ENCODE measurements around the gene RBP7. TPM values are rescaled to one million over a fixed set of nuclear protein-coding genes. Genes with fewer than 3 reads are reported as not detected.
"Not testable (repeated sequence)": the region's sequence is repeated elsewhere in the genome, so short reads cannot be mapped to it uniquely, and the experiment has no call there.

RBP7 gene
- total RNA-seq, 6 donors from 2014 or later: 1.7 to 15.9 (median 4.3) TPM; not detected in 1

DNA sequence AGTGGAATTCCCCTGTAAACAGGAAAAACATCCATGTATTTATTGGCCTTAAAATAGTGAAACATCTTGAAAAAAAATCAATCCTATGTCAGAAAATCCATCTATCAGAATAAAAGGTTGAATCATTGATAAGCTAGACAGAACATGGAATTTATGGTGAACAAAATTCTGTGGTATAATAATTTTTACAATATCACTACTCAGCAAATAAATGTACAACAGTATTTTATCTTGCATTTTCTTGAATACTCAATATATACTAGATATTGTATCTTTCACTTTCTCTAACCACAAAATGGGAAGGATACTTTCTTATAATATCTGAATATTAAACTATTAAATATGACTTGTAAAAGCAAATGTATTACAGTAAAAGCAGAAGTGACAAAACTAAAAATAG, 30.0 kb downstream of the RBP7 start:
- no peak overlapping the region for H3K4me3 ChIP-seq
- no peaks in the 10 kb centered on the region for H3K27me3 ChIP-seq
- DNase-seq: no peak
- H3K27ac ChIP-seq: no peak overlapping the region
- no peak for TF ChIP-seq POLR2A (IDR thresholded peaks at IDR 0.05)
- TF ChIP-seq EP300 (IDR thresholded peaks at IDR 0.05): no peak
- TF ChIP-seq CTCF (IDR thresholded peaks at IDR 0.05): no peak
- no peak for TF ChIP-seq POLR2AphosphoS5 (IDR thresholded peaks at IDR 0.05)
- H3K36me3 ChIP-seq: no peaks in the 10 kb centered on the region
- no peak for ATAC-seq (ENCODE audit: low FRiP score in 2 of 2)
- H3K9me3 ChIP-seq: no peaks in the 10 kb centered on the region
- H3K4me1 ChIP-seq: peaks cover 0 to 3% (median 1%) of the 10 kb centered on the region in 4 donors

GRCh38 chr1:10028956-10029500, 32.0 kb downstream of the RBP7 start:
- WGBS, 2 donors: 67 to 72% methylated on average over 11 to 16 of the region's 24 CpGs
- Histone ChIP-seq H3K27ac (peak overlapping the region in 1 of 4 donors; percentile 79), H3K4me3 (peak overlapping the region in 1 of 4 donors; percentile 14), H3K4me1 (peaks cover 6 to 17% (median 8%) of the 10 kb centered on the region in 4 donors)
- not testable (repeated sequence) for H3K27me3 ChIP-seq; H3K9me3 ChIP-seq; ATAC-seq (ENCODE audit: low FRiP score in 2 of 2); H3K36me3 ChIP-seq
- DNase-seq: peak; percentile 46 to 66

DNA sequence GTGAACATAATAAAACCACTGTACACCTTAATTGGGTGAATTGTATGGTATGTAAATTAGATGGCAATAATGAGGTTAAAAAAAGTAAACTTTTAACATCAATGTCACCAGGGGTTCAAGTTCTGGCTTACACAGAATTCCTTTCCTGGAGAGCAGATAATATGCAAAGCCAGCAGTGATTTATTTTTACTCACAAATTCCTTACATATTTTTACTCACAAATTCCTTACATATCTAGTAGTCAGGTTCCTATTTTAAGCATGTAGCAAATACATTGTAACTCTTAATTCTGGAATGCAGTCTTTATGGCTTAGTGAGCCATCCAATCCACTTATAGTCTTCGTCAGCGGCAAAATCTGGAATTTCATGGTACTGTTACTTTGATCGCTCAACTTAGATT, 34.4 kb downstream of the RBP7 start:
- Histone ChIP-seq H3K4me1 (peaks cover 20 to 36% (median 22%) of the 10 kb centered on the region in 4 donors), H3K4me3 (no peak overlapping the region), H3K27ac (no peak overlapping the region), H3K9me3 (no peaks in the 10 kb centered on the region), H3K36me3 (peaks cover 0 to 4% (median under 1%) of the 10 kb centered on the region in 4 donors), H3K27me3 (no peaks in the 10 kb centered on the region)
- DNase-seq (no peak), ATAC-seq (ENCODE audit: low FRiP score in 2 of 2) (no peak)
- TF ChIP-seq POLR2AphosphoS5 (IDR thresholded peaks at IDR 0.05): no peak
- no peak for TF ChIP-seq EP300 (IDR thresholded peaks at IDR 0.05)
- TF ChIP-seq POLR2A (IDR thresholded peaks at IDR 0.05): no peak
- no peak for TF ChIP-seq CTCF (IDR thresholded peaks at IDR 0.05)
- WGBS, 2 donors: 71 to 80% methylated on average over 3 of the region's 3 CpGs

- peaks cover 20 to 36% (median 22%) of the 10 kb centered on the region in 4 donors for H3K4me1 ChIP-seq
- WGBS, 2 donors: 0% methylated on average over 24 to 34 of the region's 73 CpGs
- peak; percentile 100 for ATAC-seq (ENCODE audit: low FRiP score in 2 of 2)
- peak; percentile 99 to 100 for DNase-seq
- TF ChIP-seq EP300 (IDR thresholded peaks at IDR 0.05) (no peak), POLR2AphosphoS5 (IDR thresholded peaks at IDR 0.05) (peak in 1 of 2 donors; percentile 43), POLR2A (IDR thresholded peaks at IDR 0.05) (peak in 2 of 4 donors; percentile 38 to 64), CTCF (IDR thresholded peaks at IDR 0.05) (peak; percentile 61 to 97 (median 94))
- H3K27me3 ChIP-seq: no peaks in the 10 kb centered on the region
- peaks cover 0 to 18% (median 7%) of the 10 kb centered on the region in 4 donors for H3K36me3 ChIP-seq
- peak within 1 kb of the TSS; percentile 75 to 95 (median 89) for H3K4me3 ChIP-seq
- no peaks in the 10 kb centered on the region for H3K9me3 ChIP-seq
- H3K27ac ChIP-seq: peak within 1 kb of the TSS; percentile 92 to 98 (median 94)
Observed at GRCh38 chr1:10032590-10033358, 35.7 kb downstream of the RBP7 start, which contains the start of gene UBE4B. Gene UBE4B, plus strand, starts transcription at chr1:10032958. Its CDS starts 713 bp downstream, at chr1:10033671.

GRCh38 chr1:10033359-10033845, 36.4 kb downstream of the RBP7 start:
- 0 to 1% methylated on average over 19 of the region's 19 CpGs for WGBS, 2 donors
- TF ChIP-seq POLR2A (IDR thresholded peaks at IDR 0.05) (no peak), EP300 (IDR thresholded peaks at IDR 0.05) (no peak), CTCF (IDR thresholded peaks at IDR 0.05) (no peak), POLR2AphosphoS5 (IDR thresholded peaks at IDR 0.05) (no peak)
- Histone ChIP-seq H3K27ac (peak overlapping the region; percentile 92 to 98 (median 94)), H3K27me3 (no peaks in the 10 kb centered on the region), H3K4me3 (peak overlapping the region; percentile 75 to 95 (median 89)), H3K4me1 (peaks cover 20 to 36% (median 22%) of the 10 kb centered on the region in 4 donors), H3K9me3 (no peaks in the 10 kb centered on the region), H3K36me3 (peaks cover 0 to 24% (median 7%) of the 10 kb centered on the region in 4 donors)
- DNase-seq (no peak), ATAC-seq (ENCODE audit: low FRiP score in 2 of 2) (peak; percentile 54 to 58)
